Gastrocnemius medialis (tissue), 4 donors: ENCODE results near the gene ALOX5AP. TPM values are rescaled to one million over a fixed set of nuclear protein-coding genes. Genes with fewer than 3 reads are reported as not detected.

Experiments
- ATAC-seq, 2 donors: fragments of 150-250 bp; one replicate each; pipeline ENCODE4 v1.9.1; 2016
- DNase-seq, 2 donors: peaks; one replicate each; pipeline ENCODE4 v3.0.0-alpha.2; 2019
- H3K27ac ChIP-seq, 4 donors: fragments of 200-600 bp; sonication (generic); 1 replicate in 1 of 4; 2 replicates in 3 of 4; pipeline ENCODE4 v1.5.1; 2016 to 2018; ENCODE audit warnings: mild to moderate bottlenecking in 2 of 4, moderate library complexity in 1 of 4
- H3K27me3 ChIP-seq, 3 donors: fragments of 200-600 bp; sonication (generic) in 2 of 3; 1 replicate in 1 of 3; 2 replicates in 2 of 3; pipeline versions ENCODE4 v1.5.1 to v1.6.0; 2016 to 2019; ENCODE audit warnings: mild to moderate bottlenecking in 1 of 3, moderate library complexity in 1 of 3
- H3K36me3 ChIP-seq, 2 donors: fragments of 200-600 bp; sonication (generic) in 1 of 2; one replicate each; pipeline ENCODE4 v1.5.1; 2017 to 2018
- H3K4me1 ChIP-seq, 2 donors: fragments of 200-600 bp; sonication (generic) in 1 of 2; one replicate each; pipeline ENCODE4 v1.5.1; 2016 to 2017; ENCODE audit warnings: mild to moderate bottlenecking in 2 of 2
- H3K4me3 ChIP-seq, 4 donors: fragments of 200-600 bp; sonication (generic) in 3 of 4; 1 replicate in 1 of 4; 2 replicates in 3 of 4; pipeline ENCODE4 v1.5.1; 2016 to 2019; ENCODE audit warnings: mild to moderate bottlenecking in 2 of 4
- H3K9me3 ChIP-seq, 3 donors: fragments of 200-600 bp; sonication (generic) in 2 of 3; 1 replicate in 1 of 3; 2 replicates in 2 of 3; pipeline ENCODE4 v1.5.1; 2016 to 2019
- POLR2A ChIP-seq, 2 donors: fragments of 450-650 bp; IDR thresholded peaks; one replicate each; pipeline ENCODE4 v1.6.1; 2017; ENCODE audit warnings: antibody characterized with exemption in 2 of 2, mild to moderate bottlenecking in 2 of 2, moderate library complexity in 2 of 2
- in situ Hi-C, 4 donors: fragments of 200-750 bp; cut with MboI; loops; one replicate each; pipeline versions ENCODE4 v1.15.0 to v1.8.0; 2017; ENCODE audit warnings: low sequenced_read_pairs in 4 of 4
- intact Hi-C: fragments of 100-400 bp; cut with DNase I; formaldehyde crosslinking; loops from one replicate; pipeline ENCODE4 v1.15.1; 2023; ENCODE audit warnings: low total_unique reads
- total RNA-seq, 4 donors: library from RNA; depleted of rRNA; stranded (reverse); fragments of >200 nt; gene quantifications; one replicate each; pipeline versions ENCODE4 v1.1.0 to v1.2.3, GENCODE V29; 2016
- TF ChIP-seq, protein P1 (sequence below), 5 experiments: fragments of 450-650 bp in 3 of 5; fragments of 200-600 bp in 2 of 5; sonication (generic) in 2 of 5; IDR thresholded peaks in 4 of 5; conservative IDR thresholded peaks in 1 of 5; 1 replicate in 4 of 5; 2 replicates in 1 of 5; pipeline ENCODE4 v1.5.1; 2016 to 2019; ENCODE audit warnings: antibody characterized with exemption in 5 of 5, mild to moderate bottlenecking in 3 of 5, moderate library complexity in 3 of 5

The ALOX5AP gene
- total RNA-seq, 4 donors from 2014 or later = 5.3 to 9.1 (median 7.1) TPM

DNA sequence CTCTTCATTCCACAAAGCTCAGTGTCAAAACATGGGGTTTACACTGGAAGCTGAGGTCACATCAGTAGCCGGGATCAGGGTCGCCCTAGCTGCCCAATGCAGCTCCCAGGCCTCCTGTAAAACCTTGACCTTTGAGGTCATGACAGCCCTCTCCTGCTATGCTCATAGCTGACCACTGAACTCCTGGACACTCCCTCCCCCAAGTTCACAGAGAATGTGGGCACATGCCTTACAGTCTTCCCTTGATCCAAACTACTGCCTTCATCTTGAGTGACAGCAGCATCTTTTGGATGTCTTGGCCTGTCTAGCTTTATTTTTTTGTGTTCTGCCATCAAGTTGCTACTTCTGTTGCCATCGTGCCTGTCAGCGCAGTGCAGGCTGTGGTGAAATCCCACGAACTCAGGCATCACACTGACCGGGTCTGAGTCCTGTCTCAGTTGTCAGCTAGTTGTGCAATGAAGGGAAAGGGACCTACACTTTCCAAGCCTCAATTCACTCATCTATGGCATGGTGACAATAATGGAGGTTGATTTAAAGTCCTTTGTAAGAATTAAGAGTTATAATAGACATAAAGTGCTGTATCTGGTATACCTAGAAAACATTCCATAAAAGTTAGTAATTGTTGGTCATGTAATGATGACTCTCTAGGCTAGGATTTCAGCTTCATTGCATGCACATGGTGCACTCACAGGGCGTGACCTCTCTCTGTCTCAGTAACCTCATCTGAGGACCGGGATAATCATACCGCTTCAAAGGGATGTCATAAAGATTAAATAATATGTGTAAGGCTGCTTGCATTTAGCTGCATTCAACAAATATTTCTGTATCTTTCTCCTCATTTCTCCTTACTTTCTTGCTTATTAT is 16.4 kb upstream of the ALOX5AP start:
- intact Hi-C loops = no loop called here
- H3K4me3 ChIP-seq = no peak overlapping the region
- ATAC-seq (no peak), DNase-seq (no peak)
- H3K36me3 ChIP-seq = no peaks in the 10 kb centered on the region
- H3K4me1 ChIP-seq = no peaks in the 10 kb centered on the region
- no peak overlapping the region for H3K27ac ChIP-seq
- no peaks in the 10 kb centered on the region for H3K9me3 ChIP-seq
- H3K27me3 ChIP-seq = no peaks in the 10 kb centered on the region
- in situ Hi-C loops = no loop called here
- TF ChIP-seq, protein P1, sequence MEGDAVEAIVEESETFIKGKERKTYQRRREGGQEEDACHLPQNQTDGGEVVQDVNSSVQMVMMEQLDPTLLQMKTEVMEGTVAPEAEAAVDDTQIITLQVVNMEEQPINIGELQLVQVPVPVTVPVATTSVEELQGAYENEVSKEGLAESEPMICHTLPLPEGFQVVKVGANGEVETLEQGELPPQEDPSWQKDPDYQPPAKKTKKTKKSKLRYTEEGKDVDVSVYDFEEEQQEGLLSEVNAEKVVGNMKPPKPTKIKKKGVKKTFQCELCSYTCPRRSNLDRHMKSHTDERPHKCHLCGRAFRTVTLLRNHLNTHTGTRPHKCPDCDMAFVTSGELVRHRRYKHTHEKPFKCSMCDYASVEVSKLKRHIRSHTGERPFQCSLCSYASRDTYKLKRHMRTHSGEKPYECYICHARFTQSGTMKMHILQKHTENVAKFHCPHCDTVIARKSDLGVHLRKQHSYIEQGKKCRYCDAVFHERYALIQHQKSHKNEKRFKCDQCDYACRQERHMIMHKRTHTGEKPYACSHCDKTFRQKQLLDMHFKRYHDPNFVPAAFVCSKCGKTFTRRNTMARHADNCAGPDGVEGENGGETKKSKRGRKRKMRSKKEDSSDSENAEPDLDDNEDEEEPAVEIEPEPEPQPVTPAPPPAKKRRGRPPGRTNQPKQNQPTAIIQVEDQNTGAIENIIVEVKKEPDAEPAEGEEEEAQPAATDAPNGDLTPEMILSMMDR (IDR thresholded peaks at IDR 0.05 in 4 of 5, conservative IDR thresholded peaks at IDR 0.05 in 1 of 5) = no peak
- TF ChIP-seq POLR2A (IDR thresholded peaks at IDR 0.05) = no peak

DNA sequence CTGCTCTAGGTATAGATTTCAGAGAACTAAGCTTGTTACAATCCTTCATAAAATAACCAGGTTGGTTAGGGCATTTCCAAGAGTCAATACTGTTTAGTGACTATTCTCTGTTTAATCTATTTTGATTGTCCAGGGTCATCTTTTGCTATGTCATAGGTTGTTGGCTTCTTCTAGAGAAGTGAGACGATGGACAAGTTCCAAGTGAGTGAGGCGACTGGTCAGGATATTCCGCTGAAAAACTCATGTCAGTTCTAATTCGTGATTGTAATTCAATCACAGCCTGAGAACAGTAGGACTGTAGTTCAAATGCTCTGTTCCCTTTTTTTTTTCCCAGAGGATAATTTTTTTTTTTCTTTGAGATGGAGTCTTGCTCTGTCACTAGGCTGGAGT is 15.8 kb upstream of the ALOX5AP start:
- in situ Hi-C loops (no loop called here), intact Hi-C loops (no loop called here)
- no peak for DNase-seq
- H3K4me1 ChIP-seq = no peaks in the 10 kb centered on the region
- ATAC-seq = no peak
- no peak overlapping the region for H3K27ac ChIP-seq
- no peaks in the 10 kb centered on the region for H3K9me3 ChIP-seq
- H3K4me3 ChIP-seq = no peak overlapping the region
- TF ChIP-seq, protein P1 (IDR thresholded peaks at IDR 0.05 in 4 of 5, conservative IDR thresholded peaks at IDR 0.05 in 1 of 5) = no peak
- TF ChIP-seq POLR2A (IDR thresholded peaks at IDR 0.05) = no peak
- H3K27me3 ChIP-seq = no peaks in the 10 kb centered on the region
- no peaks in the 10 kb centered on the region for H3K36me3 ChIP-seq

DNA sequence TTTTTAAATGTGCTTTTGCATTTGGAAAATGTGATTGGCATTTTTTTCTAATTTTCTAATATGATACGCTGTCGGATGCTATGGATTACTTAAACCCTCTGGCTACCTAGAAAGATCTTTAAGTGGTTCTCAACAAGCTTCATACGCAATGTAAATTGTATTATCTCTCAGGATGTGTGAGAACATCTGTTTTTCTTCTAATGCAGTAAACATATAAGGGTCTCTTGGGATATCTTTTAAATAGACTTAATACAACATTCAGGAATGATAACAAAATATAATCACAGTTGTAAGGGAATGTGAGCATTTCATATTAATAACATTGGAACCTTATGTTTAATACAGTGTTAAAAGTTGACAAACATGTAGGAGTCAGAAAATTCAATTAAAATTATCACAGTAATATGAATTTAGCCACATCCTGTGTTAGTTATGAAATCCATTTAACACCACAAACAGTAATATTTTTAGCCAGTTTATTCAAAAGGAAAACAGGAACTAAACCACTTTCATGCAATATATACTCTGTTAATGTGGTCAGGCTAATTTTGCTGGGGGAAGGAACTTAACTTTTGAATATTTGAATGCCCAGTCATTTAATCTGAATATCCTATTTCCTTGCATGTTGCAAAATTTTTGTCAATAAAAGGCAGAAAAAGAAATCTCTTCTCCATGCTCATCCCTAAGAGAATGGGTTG is 15.0 kb upstream of the ALOX5AP start:
- in situ Hi-C loops = no loop called here
- no peaks in the 10 kb centered on the region for H3K27me3 ChIP-seq
- intact Hi-C loops = no loop called here
- H3K4me3 ChIP-seq = no peak overlapping the region
- no peak for DNase-seq
- H3K4me1 ChIP-seq = peaks cover 0 to 1% of the 10 kb centered on the region in 2 donors
- no peaks in the 10 kb centered on the region for H3K9me3 ChIP-seq
- no peak for ATAC-seq
- TF ChIP-seq, protein P1 (IDR thresholded peaks at IDR 0.05 in 4 of 5, conservative IDR thresholded peaks at IDR 0.05 in 1 of 5) = no peak
- TF ChIP-seq POLR2A (IDR thresholded peaks at IDR 0.05) = no peak
- H3K27ac ChIP-seq = no peak overlapping the region
- no peaks in the 10 kb centered on the region for H3K36me3 ChIP-seq

DNA sequence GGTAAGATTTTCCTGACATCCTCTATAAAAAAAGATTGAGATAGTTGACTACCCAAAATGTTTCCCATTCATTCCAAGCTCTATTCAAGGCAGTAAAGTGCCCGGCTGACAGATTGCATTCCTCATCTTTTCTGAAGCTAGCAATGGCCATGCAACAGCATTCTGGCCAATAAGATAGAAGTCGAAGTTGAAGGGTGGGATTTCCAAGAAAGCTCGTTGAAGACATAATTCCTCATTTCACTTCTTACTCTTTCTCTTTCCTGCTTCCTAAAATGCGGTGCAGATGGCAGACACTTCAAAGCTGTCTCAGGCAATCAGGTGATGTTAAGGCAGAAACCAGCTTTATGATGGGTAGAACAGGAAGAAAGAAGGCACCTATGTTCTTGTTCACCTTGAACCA is 13.4 kb upstream of the ALOX5AP start:
- no peak for DNase-seq
- in situ Hi-C loops (no loop called here), intact Hi-C loops (loop anchor here (1.0 kb wide), 1 partner anchor 20 kb away; no protein-coding TSS in a partner anchor)
- Histone ChIP-seq H3K27me3 (no peaks in the 10 kb centered on the region), H3K36me3 (no peaks in the 10 kb centered on the region), H3K4me3 (no peak overlapping the region), H3K27ac (no peak overlapping the region), H3K9me3 (no peaks in the 10 kb centered on the region), H3K4me1 (peaks cover 0 to 17% of the 10 kb centered on the region in 2 donors)
- TF ChIP-seq, protein P1 (IDR thresholded peaks at IDR 0.05 in 4 of 5, conservative IDR thresholded peaks at IDR 0.05 in 1 of 5) = no peak
- no peak for TF ChIP-seq POLR2A (IDR thresholded peaks at IDR 0.05)
- no peak for ATAC-seq
